Colonic mucosa (tissue), 4 donors: ENCODE measurements around the gene B4GAT1. TPM values are rescaled to one million over a fixed set of nuclear protein-coding genes. Genes with fewer than 3 reads are reported as not detected.

ENCODE experiments used
- DNase-seq: peaks from one replicate; pipeline ENCODE4 v3.0.0-alpha.2; 2020
- H3K27ac ChIP-seq: fragments of 200-600 bp; one replicate; pipeline ENCODE4 v1.8.0; 2021
- H3K27me3 ChIP-seq: fragments of 200-600 bp; one replicate; pipeline ENCODE4 v1.8.0; 2021
- H3K36me3 ChIP-seq: fragments of 200-600 bp; one replicate; pipeline ENCODE4 v1.8.0; 2021
- H3K4me1 ChIP-seq: fragments of 200-600 bp; one replicate; pipeline ENCODE4 v1.8.0; 2021; ENCODE audit warnings: mild to moderate bottlenecking
- H3K4me3 ChIP-seq: fragments of 200-600 bp; one replicate; pipeline ENCODE4 v1.8.0; 2021
- H3K9ac ChIP-seq, 2 donors: one replicate each; pipeline ENCODE4 v1.7.0; 2013; ENCODE audit warnings: control low read depth in 2 of 2, low read depth in 2 of 2, low read length in 2 of 2
- H3K9me3 ChIP-seq: fragments of 200-600 bp; one replicate; pipeline ENCODE4 v1.8.0; 2021
- intact Hi-C: fragments of 100-400 bp; cut with DNase I; formaldehyde crosslinking; loops from one replicate; pipeline ENCODE4 v1.14.1; 2022
- total RNA-seq, 2 donors: library from RNA; stranded (reverse); fragmentation: NEBNext Ultra II Directional in 1 of 2; extraction: Animal tissue kit (Norgen Biotek cat#: 25700) in 1 of 2; gene quantifications; one replicate each; pipeline ENCODE4 v1.2.1, GENCODE V29; 2021
- TF ChIP-seq, protein P1 (sequence below): fragments of 200-600 bp; IDR thresholded peaks from one replicate; pipeline ENCODE4 v1.8.0; 2022; ENCODE audit warnings: antibody characterized with exemption, mild to moderate bottlenecking
- donor health status: healthy.
- donor health status: DM: no; HTN: no; CAD: no.
- donor health status: DM: no; HTN: no; CAD: no.

The B4GAT1 gene
- total RNA-seq, 2 donors from 2014 or later, result 14.2 to 20.2 TPM

DNA sequence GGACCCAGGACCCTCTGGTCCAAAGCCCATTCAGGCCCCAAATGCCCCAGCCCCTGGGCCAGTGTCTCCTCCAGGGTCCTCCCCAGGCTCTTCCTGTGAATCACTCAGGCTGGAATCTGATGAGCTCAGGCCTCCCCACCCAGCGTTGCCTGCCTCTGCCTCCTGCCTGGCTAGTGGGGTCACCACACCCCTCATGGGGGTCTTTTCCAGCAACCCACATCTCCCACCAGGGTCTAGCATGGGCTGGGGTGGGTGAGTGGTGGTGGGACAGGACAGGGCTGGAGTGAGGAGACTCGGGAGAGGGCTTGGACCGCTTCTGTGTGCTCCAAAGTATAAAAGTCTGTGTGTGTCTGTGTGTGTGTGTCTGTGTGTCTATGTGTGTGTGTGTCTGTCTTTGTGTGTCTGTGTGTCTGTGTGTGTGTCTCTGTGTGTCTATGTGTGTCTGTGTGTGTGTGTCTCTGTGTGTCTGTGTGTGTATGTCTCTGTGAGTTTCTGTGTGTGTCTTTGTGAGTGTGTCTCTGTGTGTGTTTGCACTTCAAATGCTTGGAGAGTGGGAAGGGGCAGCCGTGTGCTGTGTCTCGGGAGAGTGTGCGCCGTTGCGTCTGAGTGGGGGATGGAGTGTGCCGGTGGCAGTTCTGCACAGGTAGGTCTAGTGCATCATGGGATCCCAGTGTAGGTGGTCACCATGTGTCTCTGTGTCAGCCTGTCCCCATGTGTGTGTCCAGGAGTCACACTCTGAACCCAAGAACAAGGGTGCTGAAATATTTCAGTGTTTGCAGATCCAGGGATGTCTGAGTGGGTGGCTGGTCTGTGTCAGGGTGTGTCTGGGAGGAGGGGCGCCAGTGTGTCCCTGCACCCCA is 20.0 kb downstream of the B4GAT1 start:
- TF ChIP-seq, protein P1, sequence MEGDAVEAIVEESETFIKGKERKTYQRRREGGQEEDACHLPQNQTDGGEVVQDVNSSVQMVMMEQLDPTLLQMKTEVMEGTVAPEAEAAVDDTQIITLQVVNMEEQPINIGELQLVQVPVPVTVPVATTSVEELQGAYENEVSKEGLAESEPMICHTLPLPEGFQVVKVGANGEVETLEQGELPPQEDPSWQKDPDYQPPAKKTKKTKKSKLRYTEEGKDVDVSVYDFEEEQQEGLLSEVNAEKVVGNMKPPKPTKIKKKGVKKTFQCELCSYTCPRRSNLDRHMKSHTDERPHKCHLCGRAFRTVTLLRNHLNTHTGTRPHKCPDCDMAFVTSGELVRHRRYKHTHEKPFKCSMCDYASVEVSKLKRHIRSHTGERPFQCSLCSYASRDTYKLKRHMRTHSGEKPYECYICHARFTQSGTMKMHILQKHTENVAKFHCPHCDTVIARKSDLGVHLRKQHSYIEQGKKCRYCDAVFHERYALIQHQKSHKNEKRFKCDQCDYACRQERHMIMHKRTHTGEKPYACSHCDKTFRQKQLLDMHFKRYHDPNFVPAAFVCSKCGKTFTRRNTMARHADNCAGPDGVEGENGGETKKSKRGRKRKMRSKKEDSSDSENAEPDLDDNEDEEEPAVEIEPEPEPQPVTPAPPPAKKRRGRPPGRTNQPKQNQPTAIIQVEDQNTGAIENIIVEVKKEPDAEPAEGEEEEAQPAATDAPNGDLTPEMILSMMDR, result no peak
- Histone ChIP-seq H3K36me3 (no peaks in the 10 kb centered on the region), H3K27me3 (no peaks in the 10 kb centered on the region), H3K4me1 (peaks cover 14% of the 10 kb centered on the region), H3K4me3 (no peak overlapping the region), H3K9me3 (no peaks in the 10 kb centered on the region), H3K9ac (peak overlapping the region in 1 of 2 donors; percentile 55), H3K27ac (no peak overlapping the region)
- intact Hi-C loops, result loop anchor here (5.0 kb wide), 1 partner anchor 60 kb away; no protein-coding TSS in a partner anchor
- no peak for DNase-seq

DNA sequence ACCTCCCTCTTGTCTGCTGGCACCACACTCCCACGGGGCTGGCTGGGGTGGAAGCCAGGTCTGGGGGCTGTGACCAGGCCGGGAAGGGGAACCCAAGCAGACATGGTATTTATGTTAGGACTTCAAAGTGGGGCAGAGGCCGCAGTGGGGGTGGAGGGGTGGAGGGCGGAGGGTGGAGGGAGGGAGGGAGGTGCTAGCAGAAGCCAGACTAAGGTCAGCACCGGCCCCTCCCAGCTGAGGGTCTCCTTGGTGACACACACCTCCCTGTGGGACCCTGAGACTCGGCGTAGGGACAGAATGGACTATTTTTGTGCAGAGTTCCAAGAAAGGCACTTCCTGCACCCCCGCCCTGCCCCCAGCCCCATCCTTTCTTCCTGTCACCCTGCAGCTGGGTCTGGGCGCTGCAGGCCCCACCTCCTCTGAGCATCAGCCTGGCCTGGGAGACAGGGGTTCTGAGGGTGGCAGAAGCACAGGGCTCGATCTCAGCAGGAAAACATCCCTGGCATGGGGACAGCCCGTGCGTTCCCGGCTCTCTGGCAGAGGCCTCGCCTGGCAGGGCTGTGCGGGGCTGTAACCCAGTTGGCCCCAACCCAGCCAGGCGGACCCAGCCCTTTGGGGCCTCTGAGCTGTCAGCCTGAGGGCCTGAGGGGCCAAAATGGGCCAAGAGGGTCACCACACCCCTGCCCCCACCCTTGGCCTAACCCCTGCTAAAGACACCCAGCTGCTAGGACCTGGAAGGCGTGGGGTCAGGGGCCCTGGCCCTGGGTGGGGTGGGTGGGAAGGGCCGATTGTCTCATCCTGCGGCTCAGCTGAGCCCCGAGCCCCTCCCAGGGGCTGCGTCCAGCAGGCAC is 20.9 kb downstream of the B4GAT1 start:
- H3K9me3 ChIP-seq, result no peaks in the 10 kb centered on the region
- no peak for DNase-seq
- H3K4me1 ChIP-seq, result peaks cover 14% of the 10 kb centered on the region
- no peak overlapping the region for H3K9ac ChIP-seq
- intact Hi-C loops, result loop anchor here (5.0 kb wide), 1 partner anchor 61 kb away; no protein-coding TSS in a partner anchor
- no peaks in the 10 kb centered on the region for H3K27me3 ChIP-seq
- TF ChIP-seq, protein P1, result no peak
- no peaks in the 10 kb centered on the region for H3K36me3 ChIP-seq
- no peak overlapping the region for H3K4me3 ChIP-seq
- H3K27ac ChIP-seq, result no peak overlapping the region

DNA sequence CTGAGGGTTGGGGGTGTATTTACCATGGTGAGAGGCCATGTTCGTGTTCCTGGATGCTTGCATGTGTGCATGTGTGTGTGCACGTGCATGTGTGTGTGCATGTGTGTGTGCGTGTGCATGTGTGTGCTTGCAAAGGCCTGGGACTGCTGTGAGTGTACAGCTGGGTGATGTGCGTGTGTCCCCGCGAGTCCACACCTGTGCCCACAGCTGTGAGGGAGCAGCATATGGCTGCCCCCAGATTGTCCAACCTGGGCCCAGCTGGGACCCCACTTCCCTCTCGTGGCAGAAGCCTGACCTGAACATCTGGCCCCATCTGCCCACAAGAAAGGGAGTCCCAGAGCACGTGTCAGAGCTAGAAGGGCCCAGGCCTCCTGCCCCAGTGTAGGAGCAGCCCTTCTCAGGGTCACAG is 22.2 kb downstream of the B4GAT1 start:
- H3K27ac ChIP-seq, result no peak overlapping the region
- peaks cover 14% of the 10 kb centered on the region for H3K4me1 ChIP-seq
- intact Hi-C loops, result loop anchor here (5.0 kb wide), 1 partner anchor 62 kb away; no protein-coding TSS in a partner anchor
- H3K4me3 ChIP-seq, result no peak overlapping the region
- no peaks in the 10 kb centered on the region for H3K9me3 ChIP-seq
- no peak for DNase-seq
- TF ChIP-seq, protein P1, result no peak
- H3K9ac ChIP-seq, result no peak overlapping the region
- H3K36me3 ChIP-seq, result no peaks in the 10 kb centered on the region
- no peaks in the 10 kb centered on the region for H3K27me3 ChIP-seq

DNA sequence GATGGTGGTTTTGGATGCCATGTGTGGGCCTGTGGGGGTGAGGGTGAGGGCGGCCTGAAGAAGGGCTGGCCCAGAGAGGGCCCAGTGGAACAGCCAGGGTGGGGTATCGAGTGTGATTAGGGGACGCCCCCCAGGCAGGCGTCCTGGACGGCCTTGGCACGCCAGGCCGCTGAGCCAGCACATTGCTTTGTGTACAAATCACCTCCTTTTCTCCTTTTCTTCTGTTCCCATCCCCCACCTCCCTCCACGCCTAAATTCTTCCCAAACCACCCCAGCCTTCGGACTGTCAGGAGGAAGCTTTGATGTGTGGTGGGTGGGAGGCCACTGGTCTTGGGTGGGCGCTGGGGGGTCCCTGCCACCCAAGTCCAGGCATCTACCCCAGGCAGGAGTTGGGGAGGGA is 22.8 kb downstream of the B4GAT1 start:
- Histone ChIP-seq H3K27me3 (no peaks in the 10 kb centered on the region), H3K36me3 (no peaks in the 10 kb centered on the region), H3K4me3 (no peak overlapping the region), H3K9me3 (no peaks in the 10 kb centered on the region), H3K9ac (no peak overlapping the region), H3K27ac (no peak overlapping the region), H3K4me1 (peaks cover 14% of the 10 kb centered on the region)
- TF ChIP-seq, protein P1, result no peak
- DNase-seq, result no peak
- intact Hi-C loops, result loop anchor here (5.0 kb wide), 1 partner anchor 63 kb away; no protein-coding TSS in a partner anchor

DNA sequence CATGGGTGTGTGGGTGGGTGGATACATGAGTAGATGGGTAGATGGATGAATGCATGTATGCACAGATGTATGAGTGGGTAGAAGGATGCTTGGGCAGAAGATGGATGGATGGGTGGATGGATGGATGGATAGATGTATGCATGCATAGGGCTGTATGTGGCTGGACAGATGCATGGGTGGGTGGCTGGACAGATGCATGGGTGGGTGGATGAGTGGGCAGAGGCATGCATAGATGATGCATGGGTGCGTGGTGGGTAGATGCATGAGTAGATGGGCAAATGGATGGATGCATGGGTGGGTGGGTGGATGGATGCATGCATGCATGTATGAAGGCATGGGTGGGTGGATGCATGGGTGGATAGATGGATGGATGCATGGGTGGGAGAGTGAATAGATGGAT is 23.7 kb downstream of the B4GAT1 start:
- Histone ChIP-seq H3K36me3 (no peaks in the 10 kb centered on the region), H3K27me3 (no peaks in the 10 kb centered on the region), H3K27ac (no peak overlapping the region), H3K4me1 (peaks cover 14% of the 10 kb centered on the region), H3K9me3 (no peaks in the 10 kb centered on the region), H3K4me3 (no peak overlapping the region), H3K9ac (no peak overlapping the region)
- intact Hi-C loops, result no loop called here
- no peak for DNase-seq
- TF ChIP-seq, protein P1, result no peak
